Measurements from ENCODE around the gene TRIM31. TPM values are rescaled to one million over a fixed set of nuclear protein-coding genes. Genes with fewer than 3 reads are reported as not detected.

The TRIM31 gene
- total RNA-seq, 1 donor from 2014 or later, result not detected

DNA sequence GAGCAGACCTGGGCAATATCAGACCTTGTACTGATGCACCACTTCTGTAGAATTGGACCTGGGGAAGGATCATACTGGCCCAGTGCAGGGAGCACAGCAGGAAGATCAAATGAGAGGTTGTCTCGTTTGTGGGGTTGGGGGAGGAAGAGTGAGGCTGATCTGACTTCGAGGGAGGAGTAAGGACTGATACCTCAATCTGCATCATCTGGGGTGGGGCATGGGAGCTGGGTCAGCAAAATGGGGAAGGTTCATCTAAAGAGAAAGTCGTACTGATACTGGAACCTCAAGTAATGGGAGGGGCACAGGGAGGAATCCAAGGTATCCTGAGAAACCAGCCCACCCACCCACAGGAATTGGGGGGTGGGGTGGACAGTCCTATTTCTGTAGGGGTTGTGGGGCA lies 41.0 kb downstream of the TRIM31 start:
- peaks cover 29% of the 10 kb centered on the region for H3K36me3 Mint-ChIP-seq (ENCODE audit: low read depth, unreplicated experiment)
- no peak for DNase-seq (ENCODE audit: low spot score)
- TF ChIP-seq, protein P1, sequence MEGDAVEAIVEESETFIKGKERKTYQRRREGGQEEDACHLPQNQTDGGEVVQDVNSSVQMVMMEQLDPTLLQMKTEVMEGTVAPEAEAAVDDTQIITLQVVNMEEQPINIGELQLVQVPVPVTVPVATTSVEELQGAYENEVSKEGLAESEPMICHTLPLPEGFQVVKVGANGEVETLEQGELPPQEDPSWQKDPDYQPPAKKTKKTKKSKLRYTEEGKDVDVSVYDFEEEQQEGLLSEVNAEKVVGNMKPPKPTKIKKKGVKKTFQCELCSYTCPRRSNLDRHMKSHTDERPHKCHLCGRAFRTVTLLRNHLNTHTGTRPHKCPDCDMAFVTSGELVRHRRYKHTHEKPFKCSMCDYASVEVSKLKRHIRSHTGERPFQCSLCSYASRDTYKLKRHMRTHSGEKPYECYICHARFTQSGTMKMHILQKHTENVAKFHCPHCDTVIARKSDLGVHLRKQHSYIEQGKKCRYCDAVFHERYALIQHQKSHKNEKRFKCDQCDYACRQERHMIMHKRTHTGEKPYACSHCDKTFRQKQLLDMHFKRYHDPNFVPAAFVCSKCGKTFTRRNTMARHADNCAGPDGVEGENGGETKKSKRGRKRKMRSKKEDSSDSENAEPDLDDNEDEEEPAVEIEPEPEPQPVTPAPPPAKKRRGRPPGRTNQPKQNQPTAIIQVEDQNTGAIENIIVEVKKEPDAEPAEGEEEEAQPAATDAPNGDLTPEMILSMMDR (IDR thresholded peaks at IDR 0.05; ENCODE audit: unreplicated experiment), result no peak
- H3K27me3 Mint-ChIP-seq (ENCODE audit: unreplicated experiment), result peaks cover 39% of the 10 kb centered on the region
- H3K4me3 Mint-ChIP-seq (ENCODE audit: unreplicated experiment), result peak overlapping the region; percentile 10
- H3K9me3 Mint-ChIP-seq (ENCODE audit: unreplicated experiment), result no peaks in the 10 kb centered on the region
- peak overlapping the region; percentile 54 for H3K27ac Mint-ChIP-seq (ENCODE audit: unreplicated experiment)
- H3K4me1 Mint-ChIP-seq (ENCODE audit: unreplicated experiment), result peaks cover 50% of the 10 kb centered on the region

DNA sequence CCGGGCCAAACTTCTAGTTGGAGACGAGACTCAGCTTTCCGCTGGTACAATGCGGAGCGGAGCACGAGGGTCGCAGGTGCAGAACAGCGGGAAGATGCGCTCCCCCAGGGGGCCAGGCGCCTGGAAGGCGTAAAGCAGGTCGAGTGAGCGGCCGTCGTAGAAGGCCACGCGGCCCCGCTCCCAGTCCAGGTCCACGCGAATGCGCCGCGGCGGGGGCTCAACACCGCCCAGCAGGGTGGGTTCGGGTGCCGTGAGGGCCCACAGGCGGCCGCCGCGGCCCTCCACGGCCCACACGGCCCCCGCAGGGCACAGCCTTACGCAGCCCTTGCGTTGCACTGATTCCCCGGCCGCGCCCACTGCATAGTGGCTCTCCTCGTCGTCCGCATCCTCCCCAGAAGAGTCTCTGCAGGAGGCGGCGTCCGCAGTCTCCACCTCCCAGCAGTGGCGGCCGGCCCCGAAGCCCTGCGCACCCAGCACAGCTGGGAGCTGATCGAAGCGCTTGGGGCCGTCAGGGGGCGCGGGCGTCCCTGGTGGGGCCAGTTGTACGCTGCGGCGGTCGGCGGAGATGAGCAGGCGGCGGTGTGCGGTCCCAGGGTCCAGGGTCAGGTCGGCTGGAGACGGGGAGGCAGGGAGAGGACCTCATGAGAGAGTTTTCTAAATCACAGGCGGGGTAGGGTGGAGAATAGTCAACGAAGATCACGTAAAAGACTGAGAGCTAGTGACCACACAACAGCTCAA lies 41.6 kb downstream of the TRIM31 start:
- TF ChIP-seq, protein P1 (IDR thresholded peaks at IDR 0.05; ENCODE audit: unreplicated experiment), result no peak
- Mint-ChIP-seq H3K27me3 (ENCODE audit: unreplicated experiment) (peaks cover 35% of the 10 kb centered on the region), H3K36me3 (ENCODE audit: low read depth, unreplicated experiment) (peaks cover 29% of the 10 kb centered on the region), H3K27ac (ENCODE audit: unreplicated experiment) (peak overlapping the region; percentile 54), H3K9me3 (ENCODE audit: unreplicated experiment) (no peaks in the 10 kb centered on the region), H3K4me1 (ENCODE audit: unreplicated experiment) (peaks cover 51% of the 10 kb centered on the region), H3K4me3 (ENCODE audit: unreplicated experiment) (peak overlapping the region; percentile 66)
- peak; percentile 64 for DNase-seq (ENCODE audit: low spot score)

DNA sequence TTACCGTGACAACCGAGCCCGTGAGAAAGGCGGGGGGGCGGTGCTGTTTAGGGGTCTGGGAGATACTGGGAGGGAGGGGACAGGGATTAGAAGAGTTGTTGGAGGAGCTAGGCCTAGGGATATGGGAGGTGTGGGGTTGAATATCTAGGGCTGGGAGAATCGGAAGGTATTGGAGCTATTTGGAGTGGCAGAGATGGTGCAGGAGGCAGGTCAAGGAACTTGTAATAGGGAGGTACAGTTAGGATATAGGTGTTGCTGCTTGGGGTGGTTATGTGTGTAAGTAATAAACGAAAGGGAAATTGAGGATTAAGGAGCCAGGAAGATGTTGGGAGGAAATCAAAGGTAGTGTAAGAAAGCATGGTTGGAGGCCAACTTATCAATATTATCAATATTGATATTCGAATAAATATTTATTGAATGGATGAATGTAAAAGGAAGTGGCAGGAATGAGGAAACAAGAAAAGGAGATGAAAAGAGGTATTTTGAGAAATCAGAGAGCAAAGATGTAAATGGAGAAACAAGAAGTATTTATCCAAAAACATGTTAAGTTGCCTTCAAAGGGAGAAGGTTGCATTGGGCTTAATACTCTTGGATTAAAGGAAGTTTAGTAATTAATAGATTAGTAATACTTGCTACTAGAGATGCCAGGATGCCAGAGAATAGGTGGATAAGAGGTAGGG lies 45.3 kb downstream of the TRIM31 start:
- peaks cover 15% of the 10 kb centered on the region for H3K27me3 Mint-ChIP-seq (ENCODE audit: unreplicated experiment)
- H3K4me1 Mint-ChIP-seq (ENCODE audit: unreplicated experiment), result peaks cover 51% of the 10 kb centered on the region
- peak; percentile 83 for DNase-seq (ENCODE audit: low spot score)
- TF ChIP-seq, protein P1 (IDR thresholded peaks at IDR 0.05; ENCODE audit: unreplicated experiment), result no peak
- H3K9me3 Mint-ChIP-seq (ENCODE audit: unreplicated experiment), result no peaks in the 10 kb centered on the region
- H3K4me3 Mint-ChIP-seq (ENCODE audit: unreplicated experiment), result peak overlapping the region; percentile 93
- peaks cover 29% of the 10 kb centered on the region for H3K36me3 Mint-ChIP-seq (ENCODE audit: low read depth, unreplicated experiment)
- H3K27ac Mint-ChIP-seq (ENCODE audit: unreplicated experiment), result peak overlapping the region; percentile 95

DNA sequence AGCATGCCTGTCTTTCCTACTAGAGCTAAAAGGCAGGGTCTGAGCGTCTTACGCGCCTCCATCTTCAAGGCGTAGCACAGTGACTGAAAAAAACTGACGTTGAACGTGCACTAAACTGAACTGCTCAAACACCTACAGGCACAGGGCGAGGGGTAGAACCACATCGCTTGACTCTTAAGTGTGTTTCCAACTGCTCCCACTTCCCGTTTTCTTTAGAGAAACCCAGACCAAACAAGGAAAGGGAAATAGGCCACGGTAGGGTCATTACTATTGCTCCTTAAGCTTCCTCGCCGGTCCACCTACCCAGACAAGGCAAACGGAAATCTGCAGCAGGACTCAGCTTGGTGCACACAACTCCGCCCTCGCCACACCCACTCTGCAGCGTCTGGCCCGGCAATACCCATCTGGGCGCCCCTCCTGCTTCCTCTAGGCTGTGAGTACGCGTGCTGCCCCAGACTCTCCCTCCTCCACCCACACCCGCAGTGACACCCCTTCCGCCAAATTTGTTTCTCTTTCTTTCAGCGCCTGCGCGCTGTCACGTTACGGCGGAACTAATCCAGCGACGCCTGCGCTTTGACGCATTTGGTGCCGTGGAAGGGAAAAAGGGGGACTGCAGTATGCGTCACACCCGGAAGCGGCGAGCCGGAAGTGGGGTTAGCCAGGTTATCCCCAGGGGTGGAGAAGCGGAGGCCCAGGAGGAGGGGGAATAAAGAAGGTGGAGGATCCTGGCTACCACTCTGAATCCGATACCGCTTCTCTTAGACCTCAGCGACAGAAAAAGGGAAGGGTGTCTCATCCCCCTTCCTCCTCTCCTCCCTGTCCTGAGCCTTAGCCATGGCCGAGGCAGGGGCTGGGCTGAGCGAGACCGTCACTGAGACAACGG lies 46.1 kb downstream of the TRIM31 start, which contains the start of gene PPP1R11:
Gene PPP1R11 (plus strand): TSS at position 622 of the 883 bp plus-strand sequence. CDS start 213 bp downstream, at position 835.
- TF ChIP-seq, protein P1 (IDR thresholded peaks at IDR 0.05; ENCODE audit: unreplicated experiment), result no peak
- Mint-ChIP-seq H3K36me3 (ENCODE audit: low read depth, unreplicated experiment) (peaks cover 23% of the 10 kb centered on the region), H3K27me3 (ENCODE audit: unreplicated experiment) (peaks cover 7% of the 10 kb centered on the region), H3K27ac (ENCODE audit: unreplicated experiment) (peak within 1 kb of the TSS; percentile 95), H3K4me1 (ENCODE audit: unreplicated experiment) (peaks cover 49% of the 10 kb centered on the region), H3K9me3 (ENCODE audit: unreplicated experiment) (no peaks in the 10 kb centered on the region), H3K4me3 (ENCODE audit: unreplicated experiment) (peak within 1 kb of the TSS; percentile 93)
- peak; percentile 92 for DNase-seq (ENCODE audit: low spot score)

Data from endothelial cell (in vitro differentiated cells).